Loucy (cell line): ENCODE measurements around the gene SLC43A3.

Experiments
- H2AFZ ChIP-seq: fragments of 200-600 bp; sonication (generic); 2 replicates; pipeline ENCODE4 v1.6.0; 2016; ENCODE audit warnings: antibody characterized with exemption, mild to moderate bottlenecking, low read length, moderate library complexity
- H3F3A ChIP-seq: fragments of 200-600 bp; 2 replicates; pipeline ENCODE4 v1.6.0; 2016; ENCODE audit warnings: antibody characterized with exemption, low read depth, mild to moderate bottlenecking
- H3K27me3 ChIP-seq: fragments of 200-600 bp; sonication (generic); 2 replicates; pipeline ENCODE4 v1.6.1; 2014; ENCODE audit warnings: low read length, mild to moderate bottlenecking; ENCODE audit not compliant: insufficient read depth, poor library complexity, severe bottlenecking
- H3K36me3 ChIP-seq: fragments of 200-600 bp; sonication (generic); 2 replicates; pipeline ENCODE4 v1.6.1; 2016; ENCODE audit warnings: low read length; ENCODE audit not compliant: insufficient read depth
- H3K4me1 ChIP-seq: fragments of 200-600 bp; sonication (generic); 2 replicates; pipeline ENCODE4 v1.5.1; 2014; ENCODE audit warnings: low read length, mild to moderate bottlenecking; ENCODE audit not compliant: insufficient read depth, poor library complexity, severe bottlenecking
- H3K4me2 ChIP-seq: fragments of 200-600 bp; sonication (generic); 2 replicates; pipeline ENCODE4 v1.6.0; 2014; ENCODE audit warnings: antibody characterized with exemption, low read length, low read depth, mild to moderate bottlenecking; ENCODE audit not compliant: poor library complexity, severe bottlenecking
- H3K4me3 ChIP-seq: fragments of 200-600 bp; sonication (generic); 2 replicates; pipeline ENCODE4 v1.5.1; 2014; ENCODE audit warnings: low read length, mild to moderate bottlenecking, mixed read lengths; ENCODE audit not compliant: poor library complexity, severe bottlenecking
- H3K79me2 ChIP-seq: fragments of 200-600 bp; sonication (generic); 2 replicates; pipeline ENCODE4 v1.6.1; 2014; ENCODE audit warnings: low read length; ENCODE audit not compliant: insufficient read depth
- H3K9ac ChIP-seq: fragments of 200-600 bp; sonication (generic); 2 replicates; pipeline ENCODE4 v1.6.0; 2014; ENCODE audit warnings: mild to moderate bottlenecking, low read depth, low read length, moderate library complexity; ENCODE audit not compliant: poor library complexity, severe bottlenecking
- H3K9me2 ChIP-seq: fragments of 200-600 bp; sonication (generic); replicated peaks from 2 replicates; pipeline ENCODE4 v1.6.1; 2016; ENCODE audit warnings: low read depth, low read length, mixed read lengths
- H3K9me3 ChIP-seq: fragments of 200-600 bp; sonication (generic); 2 replicates; pipeline ENCODE4 v1.6.1; 2014; ENCODE audit warnings: mild to moderate bottlenecking, antibody characterized with exemption, low read length, low read depth; ENCODE audit not compliant: insufficient read depth
- H4K20me1 ChIP-seq: fragments of 200-600 bp; sonication (generic); 2 replicates; pipeline ENCODE4 v1.6.0; 2014; ENCODE audit warnings: antibody characterized with exemption, low read length, mild to moderate bottlenecking; ENCODE audit not compliant: insufficient read depth, poor library complexity, severe bottlenecking
- CTCF ChIP-seq: fragments of 200-600 bp; sonication (generic); conservative IDR thresholded peaks from 2 replicates; pipeline ENCODE4 v1.5.1; 2014; ENCODE audit warnings: mild to moderate bottlenecking, antibody characterized with exemption, low read length
- EZH2phosphoT487 ChIP-seq: fragments of 200-600 bp; IDR thresholded peaks from 2 replicates; pipeline ENCODE4 v1.6.1; 2018; ENCODE audit warnings: antibody characterized with exemption, mild to moderate bottlenecking, moderate library complexity, borderline replicate concordance

Gene SLC43A3

GRCh38 chr11:57430952-57431351 is 4.0 kb upstream of the SLC43A3 start:
- peak overlapping the region; percentile 53; the same call in 1 of the 2 replicates for H2AFZ ChIP-seq
- H3K4me2 ChIP-seq: peak overlapping the region; percentile 20
- no peak overlapping the region for H3K4me3 ChIP-seq
- H3K9me2 ChIP-seq: no peaks in the 10 kb centered on the region
- peaks cover 54% of the 10 kb centered on the region for H3K4me1 ChIP-seq
- H3K79me2 ChIP-seq: peaks cover 9% of the 10 kb centered on the region
- H3K9ac ChIP-seq: peak overlapping the region; percentile 10
- no peak for TF ChIP-seq EZH2phosphoT487
- TF ChIP-seq CTCF: peak; percentile 48
- H3K27me3 ChIP-seq: no peaks in the 10 kb centered on the region
- H3F3A ChIP-seq: peaks cover 5% of the 10 kb centered on the region; the same call in 1 of the 2 replicates
- no peaks in the 10 kb centered on the region for H3K9me3 ChIP-seq
- peaks cover 3% of the 10 kb centered on the region for H4K20me1 ChIP-seq
- no peaks in the 10 kb centered on the region for H3K36me3 ChIP-seq

DNA sequence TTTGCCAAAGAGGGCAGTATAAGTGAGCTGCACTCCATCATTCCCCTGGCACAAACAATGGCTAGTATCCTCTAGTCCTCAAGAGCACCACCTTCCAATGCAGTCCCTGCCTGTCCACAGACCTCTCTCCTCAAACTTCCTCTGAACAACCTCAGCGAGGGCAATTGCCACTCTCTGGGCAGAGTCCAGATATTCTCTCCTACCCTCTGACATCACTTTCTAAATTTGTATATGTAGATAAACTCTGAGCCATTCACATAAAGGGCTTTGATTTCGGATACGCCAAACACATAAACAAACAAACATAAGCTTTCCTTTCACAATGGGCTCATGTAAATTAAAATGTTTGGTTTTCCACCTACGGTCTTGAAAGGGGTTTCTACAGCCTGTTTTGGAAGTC is 3.0 kb upstream of the SLC43A3 start:
- H3K4me2 ChIP-seq: no peak overlapping the region
- no peak overlapping the region for H2AFZ ChIP-seq
- H3K9ac ChIP-seq: no peak overlapping the region
- H3K4me1 ChIP-seq: peaks cover 61% of the 10 kb centered on the region
- no peaks in the 10 kb centered on the region for H3K9me2 ChIP-seq
- H3K9me3 ChIP-seq: no peaks in the 10 kb centered on the region
- peaks cover 17% of the 10 kb centered on the region for H3K79me2 ChIP-seq
- TF ChIP-seq CTCF (no peak), EZH2phosphoT487 (no peak)
- no peak overlapping the region for H3K4me3 ChIP-seq
- H4K20me1 ChIP-seq: peaks cover 3% of the 10 kb centered on the region
- H3K27me3 ChIP-seq: no peaks in the 10 kb centered on the region
- H3F3A ChIP-seq: peaks cover 11% of the 10 kb centered on the region
- H3K36me3 ChIP-seq: peaks cover 4% of the 10 kb centered on the region; the same call in 1 of the 2 replicates

- Histone ChIP-seq H3F3A (peaks cover 16% of the 10 kb centered on the region), H3K9ac (no peak overlapping the region), H3K27me3 (no peaks in the 10 kb centered on the region), H3K4me2 (no peak overlapping the region), H4K20me1 (peaks cover 12% of the 10 kb centered on the region), H3K36me3 (peaks cover 12% of the 10 kb centered on the region; the same call in 1 of the 2 replicates), H3K79me2 (peaks cover 26% of the 10 kb centered on the region), H2AFZ (no peak overlapping the region), H3K9me2 (no peaks in the 10 kb centered on the region), H3K4me3 (no peak overlapping the region), H3K9me3 (no peaks in the 10 kb centered on the region), H3K4me1 (peaks cover 58% of the 10 kb centered on the region)
- TF ChIP-seq CTCF (no peak), EZH2phosphoT487 (no peak)
These were observed 1.7 kb upstream of the SLC43A3 start for GRCh38 chr11:57428643-57429042.
